SK-N-SH (cell line): ENCODE measurements around the gene NPY2R. TPM values are rescaled to one million over a fixed set of nuclear protein-coding genes. Genes with fewer than 3 reads are reported as not detected.

ENCODE experiments used
- CTCF ChIA-PET: fragments of 300-600, 350-600 bp; formaldehyde crosslinking; extraction: SDS; loops from one replicate; lab custom pipeline; 2021; lab: Yijun Ruan, JAX
- POLR2A ChIA-PET: fragments of 350-600 bp; sonication (Branson Sonifier 250); formaldehyde crosslinking; extraction: SDS; loops from one replicate; lab custom pipeline; 2020; ENCODE audit warnings: antibody characterized with exemption, inconsistent platforms; lab: Yijun Ruan, JAX
- DNase-seq: peaks from one replicate; pipeline ENCODE4 v3.0.0; 2012
- H2AFZ ChIP-seq: fragments of 200-600 bp; sonication (generic); 2 replicates; pipeline ENCODE4 v1.8.1; 2016; ENCODE audit warnings: antibody characterized with exemption, mild to moderate bottlenecking, low read depth
- H3F3A ChIP-seq: fragments of 200-600 bp; sonication (generic); replicated peaks from 2 replicates; pipeline ENCODE3; 2016; ENCODE audit warnings: antibody characterized with exemption, mild to moderate bottlenecking; ENCODE audit not compliant: insufficient read depth
- H3K27ac ChIP-seq, 2 experiments: fragments of 200-500 bp in 1 of 2; fragments of 200-600 bp in 1 of 2; sonication (Bioruptor generic) in 1 of 2; sonication (generic), shearing (Covaris generic) in 1 of 2; 2 replicates each; pipeline versions ENCODE4 v1.5.1 to v1.6.1; 2014 to 2016; ENCODE audit warnings: low read depth in 2 of 2, inconsistent platforms in 1 of 2, low read length in 1 of 2, mild to moderate bottlenecking in 1 of 2, mixed read lengths in 1 of 2
- H3K27me3 ChIP-seq: fragments of 200-600 bp; sonication (generic), shearing (Covaris generic); 2 replicates; pipeline ENCODE4 v1.6.1; 2016; ENCODE audit warnings: mixed run types; ENCODE audit not compliant: insufficient read depth
- H3K36me3 ChIP-seq, 2 experiments: fragments of 200-500 bp in 1 of 2; fragments of 200-600 bp in 1 of 2; sonication (Bioruptor generic) in 1 of 2; sonication (generic) in 1 of 2; replicated peaks in 1 of 2; 2 replicates each; pipeline versions ENCODE3 to v1.5.1; 2014 to 2016; ENCODE audit warnings: low read length in 1 of 2, mild to moderate bottlenecking in 1 of 2; ENCODE audit not compliant: insufficient read depth in 2 of 2, control insufficient read depth in 1 of 2
- H3K4me1 ChIP-seq, 2 experiments: fragments of 200-500 bp in 1 of 2; fragments of 200-600 bp in 1 of 2; sonication (Bioruptor generic) in 1 of 2; sonication (generic), shearing (Covaris generic) in 1 of 2; 2 replicates each; pipeline versions ENCODE4 v1.5.1 to v1.6.1; 2014 to 2016; ENCODE audit warnings: low read depth in 1 of 2, low read length in 1 of 2, mixed run types in 1 of 2; ENCODE audit not compliant: insufficient read depth in 2 of 2, control insufficient read depth in 1 of 2
- H3K4me2 ChIP-seq: fragments of 200-600 bp; sonication (generic), shearing (Covaris generic); 2 replicates; pipeline ENCODE4 v1.6.1; 2017; ENCODE audit warnings: mixed run types
- H3K4me3 ChIP-seq, 2 experiments: fragments of 200-500 bp in 1 of 2; fragments of 200-600 bp in 1 of 2; sonication (Bioruptor generic) in 1 of 2; sonication (generic), shearing (Covaris generic) in 1 of 2; 2 replicates each; pipeline versions ENCODE4 v1.5.1 to v1.8.1; 2014 to 2016; ENCODE audit warnings: low read depth in 2 of 2, inconsistent platforms in 1 of 2, low read length in 1 of 2, mild to moderate bottlenecking in 1 of 2, mixed read lengths in 1 of 2, moderate library complexity in 1 of 2
- H3K79me2 ChIP-seq: fragments of 200-600 bp; sonication (generic); 2 replicates; pipeline ENCODE4 v1.8.1; 2017; ENCODE audit warnings: mild to moderate bottlenecking; ENCODE audit not compliant: insufficient read depth
- H3K9ac ChIP-seq: fragments of 200-600 bp; sonication (generic); 2 replicates; pipeline ENCODE4 v1.6.1; 2017; ENCODE audit warnings: mixed run types
- H3K9me2 ChIP-seq: fragments of 200-600 bp; sonication (generic); 2 replicates; pipeline ENCODE4 v1.6.1; 2017; ENCODE audit warnings: mixed run types
- H3K9me3 ChIP-seq: fragments of 200-600 bp; sonication (generic); 2 replicates; pipeline ENCODE4 v1.6.1; 2017; ENCODE audit warnings: mixed run types, mild to moderate bottlenecking, moderate library complexity
- H4K20me1 ChIP-seq: fragments of 200-600 bp; sonication (generic); 2 replicates; pipeline ENCODE4 v1.6.1; 2017; ENCODE audit warnings: mild to moderate bottlenecking, mixed run types; ENCODE audit not compliant: insufficient read depth
- CTCF ChIP-seq: fragments of 200-600 bp; sonication (generic); IDR thresholded peaks from 2 replicates; pipeline ENCODE4 v1.6.1; 2017; ENCODE audit warnings: antibody characterized with exemption, mild to moderate bottlenecking, moderate library complexity
- ELF1 ChIP-seq: IDR thresholded peaks from 2 replicates; pipeline ENCODE4 v1.4.0; 2012
- FOSL2 ChIP-seq: IDR thresholded peaks from 2 replicates; pipeline ENCODE4 v1.4.0; 2012; ENCODE audit warnings: low read depth, mild to moderate bottlenecking, moderate library complexity, borderline replicate concordance
- FOXM1 ChIP-seq: IDR thresholded peaks from 2 replicates; pipeline ENCODE4 v1.4.0; 2012; ENCODE audit warnings: low read depth, mild to moderate bottlenecking
- GATA2 ChIP-seq: sonication (generic); formaldehyde crosslinking; IDR thresholded peaks from 2 replicates; pipeline ENCODE4 v1.5.0; 2020; ENCODE audit warnings: mild to moderate bottlenecking, missing genetic modification reagents
- MAX ChIP-seq: IDR thresholded peaks from 2 replicates; pipeline ENCODE4 v1.4.0; 2012; ENCODE audit warnings: low read depth
- NFIC ChIP-seq: IDR thresholded peaks from 2 replicates; pipeline ENCODE4 v1.4.0; 2012; ENCODE audit warnings: borderline replicate concordance
- SIN3A ChIP-seq: IDR thresholded peaks from 2 replicates; pipeline ENCODE4 v1.6.1; 2012; ENCODE audit warnings: low read depth, mild to moderate bottlenecking, low read length, moderate library complexity, borderline replicate concordance
- TAF1 ChIP-seq: IDR thresholded peaks from 2 replicates; pipeline ENCODE4 v1.6.1; 2012; ENCODE audit warnings: low read depth, mild to moderate bottlenecking, low read length, moderate library complexity, borderline replicate concordance
- TEAD4 ChIP-seq: IDR thresholded peaks from 2 replicates; pipeline ENCODE4 v1.4.0; 2012; ENCODE audit warnings: mild to moderate bottlenecking, borderline replicate concordance; ENCODE audit not compliant: insufficient read depth
- WGBS: methylation state at CpG from one replicate; pipeline ENCODE4 v1.1.6; 2017; ENCODE audit warnings: low lambda C conversion rate; 5-methylcytosine and 5-hydroxymethylcytosine counted together
- polyA plus RNA-seq, 3 experiments: library from polyadenylated mRNA; depleted of rRNA; stranded (reverse); fragments of >200 nt; gene quantifications; 2 replicates each; pipeline ENCODE4 v1.2.3, GENCODE V29; 2012
- TF ChIP-seq, protein P1 (sequence below): IDR thresholded peaks from 2 replicates; pipeline ENCODE4 v1.4.0; 2012; ENCODE audit warnings: low read depth, borderline replicate concordance
- TF ChIP-seq, protein P2 (sequence below): IDR thresholded peaks from 2 replicates; pipeline ENCODE4; 2012
- TF ChIP-seq, protein P3 (sequence below): fragments of 150-350 bp; IDR thresholded peaks from 2 replicates; pipeline ENCODE4 v1.6.1; 2017; ENCODE audit warnings: antibody characterized with exemption, low read length, low read depth, borderline replicate concordance

NPY2R gene
- polyA plus RNA-seq, 1 of the 3 experiments (the other 2 are of a cell fraction), result not detected

DNA sequence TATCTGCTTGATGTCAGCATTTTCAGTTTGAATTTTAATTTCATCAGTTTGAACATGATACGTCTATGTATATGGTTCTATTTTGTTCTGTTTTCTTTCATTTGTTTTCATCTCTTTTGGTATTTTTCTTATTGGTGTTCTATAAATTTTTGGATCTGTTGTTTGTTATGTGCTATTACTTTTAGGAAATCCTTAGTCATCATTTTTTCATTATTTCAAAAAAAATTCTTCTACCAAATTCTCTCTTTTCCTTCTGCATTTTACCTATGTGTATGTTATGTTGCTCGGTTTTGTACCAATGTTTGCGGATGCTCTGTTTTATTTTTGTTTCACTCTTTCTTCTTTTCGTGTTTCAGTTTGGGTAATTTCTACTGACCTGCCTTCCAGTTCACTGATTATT, 32.8 kb downstream of the NPY2R start:
- no peak overlapping the region for H3K9ac ChIP-seq
- H3K9me2 ChIP-seq, result no peaks in the 10 kb centered on the region
- no peak overlapping the region for H3K27ac ChIP-seq
- POLR2A ChIA-PET, result no interaction called here
- no peaks in the 10 kb centered on the region for H3K79me2 ChIP-seq
- 55% methylated on average over 4 of the region's 4 CpGs for WGBS
- H3K9me3 ChIP-seq, result no peaks in the 10 kb centered on the region
- no peak overlapping the region for H3K4me2 ChIP-seq
- peaks cover 0 to 2% of the 10 kb centered on the region in 2 experiments; a peak in 2 of 4 replicates for H3K4me1 ChIP-seq
- CTCF ChIA-PET, result no interaction called here
- no peaks in the 10 kb centered on the region for H3K36me3 ChIP-seq
- H3K4me3 ChIP-seq, result no peak overlapping the region
- no peaks in the 10 kb centered on the region for H3F3A ChIP-seq
- no peak for DNase-seq
- no peaks in the 10 kb centered on the region for H4K20me1 ChIP-seq
- H3K27me3 ChIP-seq, result no peaks in the 10 kb centered on the region
- H2AFZ ChIP-seq, result no peak overlapping the region
- TF ChIP-seq GATA2 (CRISPR knock-in tag) (no peak), MAX (no peak), SIN3A (no peak), FOXM1 (no peak), TEAD4 (no peak), TAF1 (no peak), FOSL2 (no peak), CTCF (no peak), ELF1 (no peak), NFIC (no peak)
- TF ChIP-seq, protein P1, sequence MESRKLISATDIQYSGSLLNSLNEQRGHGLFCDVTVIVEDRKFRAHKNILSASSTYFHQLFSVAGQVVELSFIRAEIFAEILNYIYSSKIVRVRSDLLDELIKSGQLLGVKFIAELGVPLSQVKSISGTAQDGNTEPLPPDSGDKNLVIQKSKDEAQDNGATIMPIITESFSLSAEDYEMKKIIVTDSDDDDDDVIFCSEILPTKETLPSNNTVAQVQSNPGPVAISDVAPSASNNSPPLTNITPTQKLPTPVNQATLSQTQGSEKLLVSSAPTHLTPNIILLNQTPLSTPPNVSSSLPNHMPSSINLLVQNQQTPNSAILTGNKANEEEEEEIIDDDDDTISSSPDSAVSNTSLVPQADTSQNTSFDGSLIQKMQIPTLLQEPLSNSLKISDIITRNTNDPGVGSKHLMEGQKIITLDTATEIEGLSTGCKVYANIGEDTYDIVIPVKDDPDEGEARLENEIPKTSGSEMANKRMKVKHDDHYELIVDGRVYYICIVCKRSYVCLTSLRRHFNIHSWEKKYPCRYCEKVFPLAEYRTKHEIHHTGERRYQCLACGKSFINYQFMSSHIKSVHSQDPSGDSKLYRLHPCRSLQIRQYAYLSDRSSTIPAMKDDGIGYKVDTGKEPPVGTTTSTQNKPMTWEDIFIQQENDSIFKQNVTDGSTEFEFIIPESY, result no peak
- TF ChIP-seq, protein P2, sequence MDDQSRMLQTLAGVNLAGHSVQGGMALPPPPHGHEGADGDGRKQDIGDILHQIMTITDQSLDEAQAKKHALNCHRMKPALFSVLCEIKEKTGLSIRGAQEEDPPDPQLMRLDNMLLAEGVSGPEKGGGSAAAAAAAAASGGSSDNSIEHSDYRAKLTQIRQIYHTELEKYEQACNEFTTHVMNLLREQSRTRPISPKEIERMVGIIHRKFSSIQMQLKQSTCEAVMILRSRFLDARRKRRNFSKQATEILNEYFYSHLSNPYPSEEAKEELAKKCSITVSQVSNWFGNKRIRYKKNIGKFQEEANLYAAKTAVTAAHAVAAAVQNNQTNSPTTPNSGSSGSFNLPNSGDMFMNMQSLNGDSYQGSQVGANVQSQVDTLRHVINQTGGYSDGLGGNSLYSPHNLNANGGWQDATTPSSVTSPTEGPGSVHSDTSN, result no peak
- TF ChIP-seq, protein P3, sequence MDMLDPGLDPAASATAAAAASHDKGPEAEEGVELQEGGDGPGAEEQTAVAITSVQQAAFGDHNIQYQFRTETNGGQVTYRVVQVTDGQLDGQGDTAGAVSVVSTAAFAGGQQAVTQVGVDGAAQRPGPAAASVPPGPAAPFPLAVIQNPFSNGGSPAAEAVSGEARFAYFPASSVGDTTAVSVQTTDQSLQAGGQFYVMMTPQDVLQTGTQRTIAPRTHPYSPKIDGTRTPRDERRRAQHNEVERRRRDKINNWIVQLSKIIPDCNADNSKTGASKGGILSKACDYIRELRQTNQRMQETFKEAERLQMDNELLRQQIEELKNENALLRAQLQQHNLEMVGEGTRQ, result no peak
